ENCODE data around the gene OVCA2. TPM values are rescaled to one million over a fixed set of nuclear protein-coding genes. Genes with fewer than 3 reads are reported as not detected.

OVCA2 gene
- total and polyA plus RNA-seq, 10 donors, result 20.9 to 68.8 (median 35.6) TPM

GRCh38 chr17:1995321-1995892 lies 46.4 kb upstream of the OVCA2 start:
- Histone ChIP-seq H3K9me3 (no peaks in the 10 kb centered on the region), H3K27ac (no peak overlapping the region), H3K36me3 (no peaks in the 10 kb centered on the region), H3K27me3 (replicated peaks in 1 of 7) (peaks cover 0 to 46% (median 24%) of the 10 kb centered on the region in 7 donors), H3K4me1 (peaks cover 13 to 36% (median 26%) of the 10 kb centered on the region in 6 donors), H3K4me3 (no peak overlapping the region)
- no peak for DNase-seq
- WGBS, 5 donors, result 92 to 97% (median 93%) methylated on average over 16 of the region's 16 CpGs
- intact Hi-C loops (cut with DNase I; ENCODE audit: low total_unique reads), result no loop called here
- TF ChIP-seq POLR2A (IDR thresholded peaks at IDR 0.05), result no peak
- no peak for TF ChIP-seq POLR2AphosphoS5 (IDR thresholded peaks at IDR 0.05)
- no peak for TF ChIP-seq CTCF (IDR thresholded peaks at IDR 0.05 in 8 of 11, conservative IDR thresholded peaks at IDR 0.05 in 3 of 11)

GRCh38 chr17:1995907-1996799 lies 45.7 kb upstream of the OVCA2 start:
- Histone ChIP-seq H3K4me3 (no peak overlapping the region), H3K9me3 (no peaks in the 10 kb centered on the region), H3K36me3 (no peaks in the 10 kb centered on the region), H3K27ac (no peak overlapping the region), H3K4me1 (peaks cover 16 to 42% (median 30%) of the 10 kb centered on the region in 6 donors), H3K27me3 (replicated peaks in 1 of 7) (peaks cover 0 to 53% (median 24%) of the 10 kb centered on the region in 7 donors)
- no peak for DNase-seq
- intact Hi-C loops (cut with DNase I; ENCODE audit: low total_unique reads), result no loop called here
- TF ChIP-seq POLR2A (IDR thresholded peaks at IDR 0.05) (no peak), POLR2AphosphoS5 (IDR thresholded peaks at IDR 0.05) (no peak), CTCF (IDR thresholded peaks at IDR 0.05 in 8 of 11, conservative IDR thresholded peaks at IDR 0.05 in 3 of 11) (no peak)
- WGBS, 5 donors, result 74 to 87% (median 86%) methylated on average over 14 of the region's 14 CpGs

GRCh38 chr17:1996800-1997288 lies 45.0 kb upstream of the OVCA2 start:
- Histone ChIP-seq H3K4me1 (peaks cover 16 to 46% (median 30%) of the 10 kb centered on the region in 6 donors), H3K27me3 (replicated peaks in 1 of 7) (peaks cover 0 to 53% (median 24%) of the 10 kb centered on the region in 7 donors), H3K36me3 (no peaks in the 10 kb centered on the region), H3K27ac (no peak overlapping the region), H3K4me3 (no peak overlapping the region), H3K9me3 (no peaks in the 10 kb centered on the region)
- 90 to 96% (median 90%) methylated on average over 9 of the region's 9 CpGs for WGBS, 5 donors
- TF ChIP-seq POLR2A (IDR thresholded peaks at IDR 0.05) (no peak), CTCF (IDR thresholded peaks at IDR 0.05 in 8 of 11, conservative IDR thresholded peaks at IDR 0.05 in 3 of 11) (no peak), POLR2AphosphoS5 (IDR thresholded peaks at IDR 0.05) (no peak)
- no peak for DNase-seq
- intact Hi-C loops (cut with DNase I; ENCODE audit: low total_unique reads), result no loop called here

Measured in spleen (tissue), 11 donors.